Measurements from ENCODE around the gene SLC14A1. TPM values are rescaled to one million over a fixed set of nuclear protein-coding genes. Genes with fewer than 3 reads are reported as not detected.

The SLC14A1 gene
- total RNA-seq: 10 to 100 TPM; 11.4 to 23.9 TPM

DNA sequence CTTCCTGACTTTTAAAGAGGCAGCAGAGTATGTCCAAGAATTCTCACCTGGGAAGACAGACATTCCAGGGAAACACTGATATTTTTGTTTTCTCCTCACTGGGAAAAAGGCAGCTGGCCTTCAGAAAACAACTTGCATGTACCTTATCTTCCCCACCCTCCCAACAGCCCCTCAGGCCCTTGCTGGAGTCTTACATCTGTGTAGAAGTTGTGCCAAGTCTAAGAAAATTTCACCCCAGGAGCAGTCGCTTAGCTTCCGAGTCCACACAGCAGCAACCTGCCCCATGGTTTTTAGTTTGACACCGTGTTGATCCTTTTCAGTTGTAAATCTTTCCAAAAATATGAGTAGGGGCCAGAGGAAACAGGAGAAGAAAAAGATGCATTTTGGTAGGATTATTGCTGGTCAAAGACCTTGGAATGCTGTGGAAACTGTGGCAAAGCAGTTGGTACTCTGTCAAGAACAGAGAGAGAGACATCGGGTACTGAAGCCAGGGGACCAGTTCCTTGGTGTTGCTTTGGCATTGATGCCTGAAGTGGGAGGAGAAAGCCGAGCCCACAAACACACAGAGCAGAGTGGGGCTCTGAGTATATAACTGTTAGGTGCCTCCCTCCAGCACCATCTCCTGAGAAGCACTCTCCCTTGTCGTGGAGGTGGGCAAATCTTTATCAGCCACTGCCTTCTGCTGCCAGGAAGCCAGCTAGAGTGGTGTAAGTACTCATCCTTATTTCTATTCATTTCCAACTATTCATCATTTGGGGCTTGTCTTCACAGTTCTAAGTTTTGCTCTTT is at the start of gene SLC14A1:
TSS of gene SLC14A1 (plus strand) at position 615 of the 789 bp plus-strand sequence. CDS start 6,140 bp downstream, outside the sequence.
- TF ChIP-seq, protein P1, sequence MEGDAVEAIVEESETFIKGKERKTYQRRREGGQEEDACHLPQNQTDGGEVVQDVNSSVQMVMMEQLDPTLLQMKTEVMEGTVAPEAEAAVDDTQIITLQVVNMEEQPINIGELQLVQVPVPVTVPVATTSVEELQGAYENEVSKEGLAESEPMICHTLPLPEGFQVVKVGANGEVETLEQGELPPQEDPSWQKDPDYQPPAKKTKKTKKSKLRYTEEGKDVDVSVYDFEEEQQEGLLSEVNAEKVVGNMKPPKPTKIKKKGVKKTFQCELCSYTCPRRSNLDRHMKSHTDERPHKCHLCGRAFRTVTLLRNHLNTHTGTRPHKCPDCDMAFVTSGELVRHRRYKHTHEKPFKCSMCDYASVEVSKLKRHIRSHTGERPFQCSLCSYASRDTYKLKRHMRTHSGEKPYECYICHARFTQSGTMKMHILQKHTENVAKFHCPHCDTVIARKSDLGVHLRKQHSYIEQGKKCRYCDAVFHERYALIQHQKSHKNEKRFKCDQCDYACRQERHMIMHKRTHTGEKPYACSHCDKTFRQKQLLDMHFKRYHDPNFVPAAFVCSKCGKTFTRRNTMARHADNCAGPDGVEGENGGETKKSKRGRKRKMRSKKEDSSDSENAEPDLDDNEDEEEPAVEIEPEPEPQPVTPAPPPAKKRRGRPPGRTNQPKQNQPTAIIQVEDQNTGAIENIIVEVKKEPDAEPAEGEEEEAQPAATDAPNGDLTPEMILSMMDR (IDR thresholded peaks at IDR 0.05): no peak
- Histone ChIP-seq H3K4me3 (no peak within 1 kb of the TSS), H3K4me1 (no peaks in the 10 kb centered on the region), H3K36me3 (no peaks in the 10 kb centered on the region), H3K27ac (no peak within 1 kb of the TSS), H3K27me3 (no peaks in the 10 kb centered on the region), H3K9me3 (no peaks in the 10 kb centered on the region)
- DNase-seq (ENCODE audit: low spot score): no peak

DNA sequence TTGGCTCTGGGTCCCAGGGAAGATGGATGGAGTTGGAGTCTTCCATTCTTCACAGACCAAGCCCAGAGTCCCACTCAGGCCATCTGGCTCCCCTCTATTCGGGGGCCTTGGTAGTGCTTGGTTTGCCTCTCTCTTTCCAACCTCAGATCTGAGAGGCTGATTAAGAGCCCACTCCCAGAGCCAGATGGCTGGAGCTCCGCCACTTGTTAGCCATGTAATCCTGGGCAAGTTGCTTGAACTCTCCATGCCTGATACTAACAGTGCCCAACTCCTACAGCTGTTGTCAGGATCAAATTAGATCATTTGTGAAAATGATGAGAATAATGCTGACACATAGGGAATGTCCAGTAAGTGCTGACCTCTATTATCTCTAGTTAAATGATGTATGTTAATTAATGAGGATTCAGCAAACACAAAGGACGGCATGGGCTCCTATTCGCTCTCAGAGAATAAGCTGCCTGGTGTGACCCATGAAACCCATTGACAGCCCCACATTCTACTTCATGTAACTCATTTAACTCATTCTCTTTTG is 46.6 kb upstream of the SLC14A1 start:
- no peaks in the 10 kb centered on the region for H3K9me3 ChIP-seq
- H3K4me1 ChIP-seq: no peaks in the 10 kb centered on the region
- TF ChIP-seq, protein P1 (IDR thresholded peaks at IDR 0.05): no peak
- H3K27ac ChIP-seq: no peak overlapping the region
- H3K36me3 ChIP-seq: no peaks in the 10 kb centered on the region
- DNase-seq (ENCODE audit: low spot score): no peak
- H3K4me3 ChIP-seq: no peak overlapping the region
- no peaks in the 10 kb centered on the region for H3K27me3 ChIP-seq

DNA sequence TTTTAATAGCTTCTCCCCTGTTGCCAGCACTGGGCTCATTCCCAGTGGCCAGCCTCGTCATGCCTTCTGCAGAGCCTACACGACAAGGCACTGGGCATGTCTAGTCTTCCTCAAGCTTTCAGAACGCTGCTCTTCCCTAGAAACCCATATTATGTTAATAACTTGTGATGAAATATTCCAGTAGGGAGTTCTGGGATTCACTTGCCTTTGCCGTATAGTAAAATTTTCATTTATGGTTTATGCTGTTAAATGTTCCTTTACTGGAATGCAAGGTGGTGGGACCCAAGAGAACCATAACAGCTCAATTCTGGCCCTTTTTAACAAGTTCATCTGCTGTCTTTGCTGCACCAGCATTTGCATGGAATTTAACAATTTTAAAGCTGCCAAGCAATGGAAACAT is 45.5 kb upstream of the SLC14A1 start:
- no peaks in the 10 kb centered on the region for H3K27me3 ChIP-seq
- H3K4me3 ChIP-seq: no peak overlapping the region
- H3K36me3 ChIP-seq: no peaks in the 10 kb centered on the region
- DNase-seq (ENCODE audit: low spot score): no peak
- no peaks in the 10 kb centered on the region for H3K9me3 ChIP-seq
- TF ChIP-seq, protein P1 (IDR thresholded peaks at IDR 0.05): no peak
- no peak overlapping the region for H3K27ac ChIP-seq
- H3K4me1 ChIP-seq: no peaks in the 10 kb centered on the region

DNA sequence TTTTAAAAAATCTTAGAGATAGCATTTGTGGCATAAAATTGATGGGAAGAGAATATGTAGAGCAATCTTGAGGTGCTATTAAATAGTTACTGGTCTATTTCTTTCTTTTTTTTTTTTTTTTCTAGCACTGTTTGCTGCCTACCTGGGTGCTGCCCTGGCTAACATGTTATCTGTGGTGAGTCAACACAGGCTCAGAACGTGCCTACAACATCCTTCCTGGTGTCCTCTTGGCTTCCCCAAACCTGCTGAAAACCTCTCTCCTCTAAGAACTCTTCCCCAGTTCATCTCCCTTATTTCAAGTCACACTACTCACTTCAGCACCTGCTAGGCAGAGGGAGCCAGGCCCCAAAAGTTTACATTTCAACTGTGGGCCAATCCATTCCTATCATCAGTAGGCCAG is 45.1 kb upstream of the SLC14A1 start:
- Histone ChIP-seq H3K27ac (no peak overlapping the region), H3K4me3 (no peak overlapping the region), H3K36me3 (no peaks in the 10 kb centered on the region), H3K9me3 (no peaks in the 10 kb centered on the region), H3K27me3 (no peaks in the 10 kb centered on the region), H3K4me1 (no peaks in the 10 kb centered on the region)
- TF ChIP-seq, protein P1 (IDR thresholded peaks at IDR 0.05): no peak
- DNase-seq (ENCODE audit: low spot score): no peak

DNA sequence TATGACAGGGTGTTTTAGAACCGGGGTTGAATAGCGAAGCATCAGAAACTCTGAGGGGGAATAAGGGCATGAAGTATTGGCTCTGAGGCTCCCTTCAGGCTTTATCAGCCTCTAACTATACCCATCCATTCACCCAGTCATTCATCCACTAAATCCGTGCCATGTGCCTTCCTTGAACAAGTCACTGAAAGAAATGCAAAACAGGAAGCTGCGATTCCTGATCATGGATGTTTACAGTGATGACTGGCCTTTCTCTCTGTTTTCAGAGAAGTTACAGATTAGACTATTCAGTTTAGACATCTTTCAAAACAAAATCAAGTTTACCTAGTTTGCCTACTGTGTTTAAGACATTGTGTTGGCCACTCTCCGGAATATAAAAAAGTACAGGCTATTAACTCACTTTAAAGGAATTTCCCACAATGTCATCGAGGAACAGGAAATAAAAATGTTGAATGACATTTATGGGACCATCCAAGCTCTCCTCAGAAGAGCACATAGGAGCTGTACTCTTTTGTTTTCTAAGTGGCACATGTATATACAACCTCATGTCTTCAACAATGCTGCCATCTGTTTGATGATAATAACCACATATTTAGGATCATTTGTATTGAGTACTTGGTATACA is 43.8 kb upstream of the SLC14A1 start:
- Histone ChIP-seq H3K4me3 (no peak overlapping the region), H3K27ac (no peak overlapping the region), H3K27me3 (no peaks in the 10 kb centered on the region), H3K36me3 (no peaks in the 10 kb centered on the region), H3K4me1 (no peaks in the 10 kb centered on the region), H3K9me3 (no peaks in the 10 kb centered on the region)
- no peak for DNase-seq (ENCODE audit: low spot score)
- TF ChIP-seq, protein P1 (IDR thresholded peaks at IDR 0.05): no peak

All from right atrium auricular region (tissue), 2 donors.